ENCODE measurements around the gene GALM. TPM values are rescaled to one million over a fixed set of nuclear protein-coding genes. Genes with fewer than 3 reads are reported as not detected.
A peak's percentile ranks its signal among the peaks of the same experiment; 100 is the strongest.

The GALM gene
- 10 to 100 TPM; 19.9 to 50.0 TPM for total RNA-seq

DNA sequence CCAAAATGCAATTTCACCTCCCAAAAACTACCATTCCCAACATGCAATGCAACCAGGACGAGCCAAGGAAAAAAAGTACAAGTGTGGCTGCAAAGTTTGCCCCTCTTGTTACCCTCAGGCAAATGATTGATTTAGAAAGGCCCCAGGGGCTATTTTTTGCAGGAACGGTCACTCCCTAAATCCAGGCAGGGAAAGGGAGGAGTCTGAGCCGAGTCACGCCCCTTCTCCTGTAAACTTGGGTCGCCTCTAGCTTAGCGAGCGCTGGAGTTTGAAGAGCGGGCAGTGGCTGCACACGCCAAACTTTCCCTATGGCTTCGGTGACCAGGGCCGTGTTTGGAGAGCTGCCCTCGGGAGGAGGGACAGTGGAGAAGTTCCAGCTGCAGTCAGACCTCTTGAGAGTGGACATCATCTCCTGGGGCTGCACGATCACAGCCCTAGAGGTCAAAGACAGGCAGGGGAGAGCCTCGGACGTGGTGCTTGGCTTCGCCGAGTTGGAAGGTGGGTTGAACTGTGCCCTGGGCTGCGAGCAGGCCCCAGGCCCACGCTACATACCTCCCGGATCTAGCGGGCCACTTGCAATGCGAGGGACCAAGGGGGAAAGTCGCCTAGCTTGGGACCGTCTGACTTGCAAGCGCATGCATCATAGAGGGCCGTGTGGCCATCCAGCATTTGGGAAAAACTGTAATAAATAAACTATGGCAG lies at the start of gene GALM:
TSS of gene GALM (plus strand) at position 261 of the 702 bp plus-strand sequence. CDS start at position 309, 48 bp downstream.
- Mint-ChIP-seq H3K27me3 (no peaks in the 10 kb centered on the region), H3K27ac (peak within 1 kb of the TSS; percentile 90 to 92), H3K36me3 (no peaks in the 10 kb centered on the region), H3K4me1 (ENCODE audit: low read depth in 2 of 2) (peaks cover 42 to 56% of the 10 kb centered on the region in 2 donors), H3K4me3 (peak within 1 kb of the TSS; percentile 88), H3K9me3 (no peaks in the 10 kb centered on the region)
- peak; percentile 39 to 44 for ATAC-seq
- DNase-seq (ENCODE audit: low spot score) = no peak

DNA sequence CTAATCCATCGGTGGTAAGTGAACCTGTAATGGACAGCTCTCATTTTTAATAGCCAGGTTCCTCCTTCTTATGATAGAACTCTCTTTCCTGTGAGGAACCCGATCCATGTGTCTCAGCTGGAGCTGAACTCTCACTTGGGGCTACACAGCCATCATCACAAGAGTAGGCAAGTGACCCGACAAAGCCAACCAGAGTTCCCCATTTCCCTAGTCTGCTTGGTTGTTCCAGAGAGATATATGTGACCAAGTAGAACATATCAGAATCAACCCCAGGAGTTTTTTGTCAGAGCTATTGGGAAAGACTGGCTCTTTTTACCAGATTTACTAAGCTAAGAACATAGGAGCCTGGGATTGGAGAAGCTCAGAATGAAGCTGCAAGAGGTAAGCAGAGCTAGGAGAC lies 48.6 kb upstream of the GALM start:
- H3K4me1 Mint-ChIP-seq (ENCODE audit: low read depth in 2 of 2) = peaks cover 9 to 20% of the 10 kb centered on the region in 2 donors
- no peak overlapping the region for H3K4me3 Mint-ChIP-seq
- ATAC-seq = no peak
- H3K27ac Mint-ChIP-seq = peak overlapping the region in 1 of 2 donors; percentile 56
- H3K36me3 Mint-ChIP-seq = no peaks in the 10 kb centered on the region
- DNase-seq (ENCODE audit: low spot score) = no peak
- H3K9me3 Mint-ChIP-seq = no peaks in the 10 kb centered on the region
- peaks cover 0 to 26% of the 10 kb centered on the region in 2 donors for H3K27me3 Mint-ChIP-seq

DNA sequence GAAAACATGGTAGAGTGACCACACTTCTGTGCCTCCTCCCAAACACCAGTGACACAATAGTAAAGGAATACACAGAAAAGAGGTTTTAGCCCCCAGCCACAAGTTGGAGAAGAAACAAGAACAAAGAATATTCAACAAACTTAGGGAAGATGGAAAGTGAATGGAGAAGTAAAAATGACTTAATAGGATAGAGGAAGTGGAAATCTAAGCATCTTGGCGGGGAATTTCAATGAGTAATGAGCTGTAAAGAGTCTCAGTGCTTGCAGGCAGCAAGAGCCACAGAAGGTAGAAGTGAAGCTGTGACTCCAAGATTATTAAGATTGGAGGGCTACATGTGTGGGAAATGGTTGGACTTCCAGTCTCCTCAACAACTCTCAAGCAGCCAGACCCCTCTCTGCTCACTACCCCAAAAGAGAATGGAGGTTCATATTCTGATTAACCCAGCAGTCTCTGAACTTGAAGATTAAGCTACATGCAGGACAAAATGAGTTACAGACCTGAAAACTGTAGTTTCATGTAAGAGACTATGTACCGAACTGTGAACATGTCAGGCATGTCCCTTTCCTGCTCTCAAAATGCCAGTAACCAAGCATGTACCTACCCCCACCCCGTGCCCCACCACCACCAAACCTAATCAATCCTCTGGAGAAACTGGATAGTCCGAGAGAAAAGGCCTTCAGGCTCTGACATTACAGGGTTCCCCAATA lies 46.3 kb upstream of the GALM start:
- Mint-ChIP-seq H3K9me3 (no peaks in the 10 kb centered on the region), H3K27me3 (peaks cover 0 to 22% of the 10 kb centered on the region in 2 donors), H3K27ac (no peak overlapping the region)

DNA sequence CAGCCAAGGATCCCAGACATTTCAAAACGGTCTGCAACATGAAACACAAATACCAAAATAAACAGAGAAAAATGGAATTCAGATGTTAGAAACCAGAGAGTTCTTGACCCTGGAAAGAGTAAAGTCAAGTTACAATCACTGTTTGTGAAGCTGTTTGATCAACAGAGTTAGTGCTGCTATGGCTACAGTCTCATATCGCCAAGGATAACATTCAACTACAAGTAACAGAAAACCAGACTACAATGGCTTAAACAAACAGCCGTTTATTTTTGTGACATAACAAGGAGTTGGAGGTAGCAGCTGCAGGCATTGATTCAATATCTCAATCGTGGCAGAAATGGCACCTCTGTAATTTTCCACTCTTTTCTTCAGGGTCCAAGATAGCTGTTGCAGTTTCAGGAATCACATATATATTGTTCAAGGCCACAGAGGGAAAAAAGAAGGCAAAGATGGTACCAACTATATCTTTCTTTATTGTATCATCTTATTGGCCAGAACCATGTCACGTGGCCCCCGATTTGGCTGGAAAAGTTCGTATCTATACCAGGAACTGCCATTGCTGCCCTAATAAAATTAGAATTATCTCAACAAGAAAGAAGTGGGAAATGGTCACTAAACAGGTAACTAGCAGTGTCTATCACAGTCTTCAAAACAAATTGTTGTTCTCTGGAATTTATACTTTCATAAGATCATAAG lies 45.5 kb upstream of the GALM start:
- DNase-seq (ENCODE audit: low spot score) (no peak), ATAC-seq (no peak)
- Mint-ChIP-seq H3K27ac (no peak overlapping the region), H3K4me3 (no peak overlapping the region), H3K27me3 (peaks cover 0 to 22% of the 10 kb centered on the region in 2 donors), H3K9me3 (no peaks in the 10 kb centered on the region), H3K36me3 (no peaks in the 10 kb centered on the region), H3K4me1 (ENCODE audit: low read depth in 2 of 2) (peaks cover 11 to 12% of the 10 kb centered on the region in 2 donors)

More for the DNA sequence above, 46.3 kb upstream of the GALM start:
- ATAC-seq = no peak
- H3K36me3 Mint-ChIP-seq = no peaks in the 10 kb centered on the region
- peaks cover 6 to 7% of the 10 kb centered on the region in 2 donors for H3K4me1 Mint-ChIP-seq (ENCODE audit: low read depth in 2 of 2)
- no peak for DNase-seq (ENCODE audit: low spot score)
- H3K4me3 Mint-ChIP-seq = no peak overlapping the region

DNA sequence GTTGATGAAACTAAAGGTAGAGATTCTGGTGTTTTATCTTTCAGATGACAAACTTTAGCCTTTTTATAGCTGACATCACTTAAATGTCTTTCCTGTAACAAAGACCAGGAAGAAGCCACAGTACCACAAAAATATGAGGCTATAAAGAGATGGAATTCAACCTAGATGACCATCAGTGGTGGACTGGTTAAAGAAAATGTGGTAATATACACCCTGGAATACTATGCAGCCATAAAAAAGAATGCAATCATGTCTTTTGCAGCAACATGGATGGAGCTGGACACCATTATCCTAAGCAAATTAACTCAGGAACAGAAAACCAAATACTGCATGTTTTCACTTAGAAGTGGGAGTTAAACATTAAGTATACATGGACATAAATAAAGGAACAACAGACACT lies 44.9 kb upstream of the GALM start:
- H3K27me3 Mint-ChIP-seq = peaks cover 0 to 20% of the 10 kb centered on the region in 2 donors
- H3K9me3 Mint-ChIP-seq = no peaks in the 10 kb centered on the region
- ATAC-seq (no peak), DNase-seq (ENCODE audit: low spot score) (no peak)
- no peak overlapping the region for H3K4me3 Mint-ChIP-seq
- peaks cover 12% of the 10 kb centered on the region in 2 donors for H3K4me1 Mint-ChIP-seq (ENCODE audit: low read depth in 2 of 2)
- H3K27ac Mint-ChIP-seq = no peak overlapping the region
- no peaks in the 10 kb centered on the region for H3K36me3 Mint-ChIP-seq

DNA sequence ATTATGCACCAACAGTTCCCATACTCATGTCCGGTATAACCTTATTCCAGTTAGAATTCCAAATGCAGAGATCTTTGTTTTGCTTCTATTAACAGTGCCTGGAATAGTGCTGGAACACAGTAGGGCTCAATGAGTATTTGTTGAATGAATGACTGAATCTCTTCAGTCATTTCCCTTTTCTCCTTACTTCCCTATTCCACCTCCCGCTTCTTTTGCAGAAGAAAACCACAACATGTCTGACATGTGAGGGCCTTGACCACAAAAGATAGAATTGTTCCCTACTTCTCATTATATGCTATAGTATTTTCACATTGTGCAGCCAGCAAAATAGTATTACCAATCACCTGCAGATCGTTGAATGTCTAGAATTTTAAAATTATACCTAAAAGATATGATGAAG lies 43.7 kb upstream of the GALM start:
- ATAC-seq (no peak), DNase-seq (ENCODE audit: low spot score) (no peak)
- Mint-ChIP-seq H3K4me3 (no peak overlapping the region), H3K36me3 (no peaks in the 10 kb centered on the region), H3K27ac (no peak overlapping the region), H3K27me3 (peaks cover 0 to 14% of the 10 kb centered on the region in 2 donors), H3K9me3 (no peaks in the 10 kb centered on the region), H3K4me1 (ENCODE audit: low read depth in 2 of 2) (peaks cover 15 to 18% of the 10 kb centered on the region in 2 donors)

DNA sequence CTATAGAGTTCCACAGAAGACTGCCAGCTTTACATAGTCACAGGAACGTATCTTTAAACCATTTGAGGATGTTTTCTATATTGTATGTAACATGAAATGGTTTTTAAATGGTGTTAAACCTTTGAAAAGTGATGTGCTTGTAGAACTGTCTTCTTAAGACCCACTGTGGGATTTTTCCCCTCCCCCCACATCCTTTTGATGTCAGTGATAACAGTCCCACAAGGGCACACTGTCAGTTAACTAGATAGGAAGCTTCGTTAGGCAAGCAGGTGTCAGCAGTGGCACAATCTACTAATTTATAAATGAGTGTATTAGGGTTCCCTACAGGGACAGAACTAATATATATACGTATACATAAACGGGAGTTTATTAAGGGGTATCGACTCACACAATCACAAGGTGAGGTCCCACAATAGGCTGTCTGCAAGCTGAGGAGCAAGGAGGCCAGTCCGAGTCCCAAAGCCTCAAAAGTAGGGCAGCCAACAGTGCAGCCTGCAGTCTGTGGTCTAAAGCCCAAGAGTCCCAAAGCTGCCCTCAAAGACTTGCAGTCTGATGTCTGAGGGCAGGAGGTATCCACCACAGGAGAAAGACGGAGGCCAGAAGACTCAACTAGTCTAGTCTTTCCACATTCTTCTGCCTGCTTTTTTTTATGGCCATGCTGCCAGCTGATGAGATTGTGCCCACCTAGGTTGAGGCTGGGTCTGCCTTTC lies 39.4 kb upstream of the GALM start:
- peaks cover 0 to 5% of the 10 kb centered on the region in 2 donors for H3K27me3 Mint-ChIP-seq
- H3K27ac Mint-ChIP-seq = peak overlapping the region in 1 of 2 donors; percentile 45
- H3K36me3 Mint-ChIP-seq = peaks cover 5% of the 10 kb centered on the region
- peak in 1 of 2 donors; percentile 48 for ATAC-seq
- peaks cover 15 to 18% of the 10 kb centered on the region in 2 donors for H3K4me1 Mint-ChIP-seq (ENCODE audit: low read depth in 2 of 2)
- no peak overlapping the region for H3K4me3 Mint-ChIP-seq
- peaks cover 3% of the 10 kb centered on the region for H3K9me3 Mint-ChIP-seq
- no peak for DNase-seq (ENCODE audit: low spot score)

DNA sequence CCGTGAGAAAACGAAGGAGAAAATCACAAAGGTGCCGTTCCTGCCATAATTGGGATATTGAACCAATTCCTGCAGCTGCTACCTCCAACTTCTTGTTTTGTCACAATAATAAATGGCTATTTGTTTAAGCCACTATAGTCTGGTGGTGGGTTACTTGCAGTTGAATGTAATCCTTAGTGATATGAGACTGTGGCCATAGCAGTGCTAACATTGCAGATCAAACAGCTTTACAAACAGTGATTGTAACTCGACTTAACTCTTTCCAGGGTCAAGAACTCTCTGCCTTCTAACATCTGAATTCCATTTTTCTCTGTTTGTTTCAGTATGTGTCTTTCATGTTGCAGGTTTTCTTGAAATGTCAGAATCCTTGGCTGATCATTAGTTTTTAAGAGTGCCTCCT lies 38.5 kb upstream of the GALM start:
- Mint-ChIP-seq H3K9me3 (peaks cover 3% of the 10 kb centered on the region), H3K27ac (no peak overlapping the region), H3K4me3 (no peak overlapping the region), H3K36me3 (peaks cover 5% of the 10 kb centered on the region), H3K27me3 (peaks cover 0 to 2% of the 10 kb centered on the region in 2 donors), H3K4me1 (ENCODE audit: low read depth in 2 of 2) (peaks cover 13 to 15% of the 10 kb centered on the region in 2 donors)
- DNase-seq (ENCODE audit: low spot score) (no peak), ATAC-seq (no peak)

DNA sequence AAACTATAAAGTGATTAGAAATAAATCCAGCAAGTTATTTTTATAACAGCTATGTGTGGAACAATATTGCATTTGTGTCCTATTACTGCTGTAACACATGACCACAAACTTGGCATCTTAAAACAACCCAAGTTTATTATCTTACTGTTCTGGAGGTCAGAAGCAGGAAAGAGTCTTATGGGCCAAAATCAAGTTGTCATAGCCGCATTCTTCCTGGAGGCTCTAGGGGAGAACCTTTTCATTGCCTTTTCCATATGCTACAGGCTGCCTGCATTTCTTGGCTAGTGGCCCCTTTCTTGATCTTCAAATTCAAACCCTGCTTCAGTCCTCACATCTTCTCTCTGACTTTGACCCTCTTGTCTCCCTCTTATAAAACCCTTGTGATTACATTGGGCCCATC lies 36.2 kb upstream of the GALM start:
- Mint-ChIP-seq H3K4me3 (no peak overlapping the region), H3K36me3 (peaks cover 5% of the 10 kb centered on the region), H3K27ac (no peak overlapping the region), H3K4me1 (ENCODE audit: low read depth in 2 of 2) (peaks cover 13 to 20% of the 10 kb centered on the region in 2 donors), H3K27me3 (no peaks in the 10 kb centered on the region), H3K9me3 (peaks cover 3% of the 10 kb centered on the region)
- DNase-seq (ENCODE audit: low spot score) = no peak
- no peak for ATAC-seq

DNA sequence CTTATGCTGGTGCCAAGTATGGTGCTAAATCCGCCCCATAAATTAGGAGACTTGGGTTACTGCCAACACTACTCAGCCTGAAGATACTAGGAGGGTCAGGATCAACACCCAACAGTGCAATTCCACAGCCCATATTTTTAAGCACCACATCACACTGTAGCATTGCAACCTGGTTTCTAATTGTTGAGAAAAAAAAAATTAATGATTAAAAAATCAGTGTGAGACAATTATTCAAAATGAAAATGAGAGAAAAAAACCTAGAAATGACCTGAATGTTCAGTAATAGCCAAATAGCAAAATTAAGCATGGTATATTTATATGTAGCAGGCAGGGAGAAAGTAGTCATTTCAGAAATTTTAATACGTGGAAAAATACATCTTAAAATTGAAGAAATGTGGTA lies 33.9 kb upstream of the GALM start:
- DNase-seq (ENCODE audit: low spot score) (no peak), ATAC-seq (no peak)
- peaks cover 3% of the 10 kb centered on the region for H3K9me3 Mint-ChIP-seq
- no peaks in the 10 kb centered on the region for H3K27me3 Mint-ChIP-seq
- no peak overlapping the region for H3K4me3 Mint-ChIP-seq
- H3K4me1 Mint-ChIP-seq (ENCODE audit: low read depth in 2 of 2) = peaks cover 4 to 12% of the 10 kb centered on the region in 2 donors
- no peak overlapping the region for H3K27ac Mint-ChIP-seq
- peaks cover 5% of the 10 kb centered on the region for H3K36me3 Mint-ChIP-seq

DNA sequence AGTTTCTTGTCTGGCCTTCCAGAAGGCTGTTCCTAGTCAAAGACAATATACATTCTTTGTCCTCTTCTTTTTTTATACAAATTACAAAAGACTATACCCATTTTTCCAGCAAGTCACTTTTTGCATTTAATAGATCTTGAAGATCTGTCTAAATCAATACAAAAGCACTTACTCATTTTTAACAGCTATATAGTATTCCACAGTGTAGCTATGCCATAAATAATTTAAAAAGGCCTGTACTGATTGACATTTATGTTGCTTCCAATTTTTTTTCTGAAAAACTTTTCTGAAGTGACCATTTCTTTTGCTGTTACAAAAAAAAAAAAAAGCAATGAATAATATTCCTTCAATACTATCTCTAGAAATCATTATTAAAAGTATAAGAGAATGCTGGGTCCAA lies 32.9 kb upstream of the GALM start:
- ATAC-seq (no peak), DNase-seq (ENCODE audit: low spot score) (no peak)
- Mint-ChIP-seq H3K27me3 (no peaks in the 10 kb centered on the region), H3K9me3 (peaks cover 3% of the 10 kb centered on the region), H3K36me3 (peaks cover 5% of the 10 kb centered on the region), H3K4me1 (ENCODE audit: low read depth in 2 of 2) (peaks cover 4 to 13% of the 10 kb centered on the region in 2 donors), H3K27ac (no peak overlapping the region), H3K4me3 (no peak overlapping the region)

DNA sequence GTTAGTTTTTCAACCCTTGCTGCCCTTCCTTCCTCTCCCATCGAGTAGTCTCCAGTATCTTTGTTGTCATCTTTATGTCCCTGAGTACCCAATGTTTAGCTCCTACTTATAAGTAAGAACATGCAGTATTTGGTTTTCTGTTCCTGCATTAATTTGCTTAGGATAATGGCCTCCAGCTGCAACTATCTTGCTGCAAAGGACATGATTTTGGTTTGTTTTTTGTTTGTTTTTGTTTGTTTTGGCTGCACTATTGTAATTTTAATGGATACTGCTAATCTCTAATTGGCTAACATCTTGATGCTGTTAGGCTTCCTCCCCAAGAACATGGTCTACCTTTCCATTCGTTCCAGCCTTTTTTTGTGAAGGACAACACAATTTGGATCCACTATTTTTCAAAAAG lies 32.0 kb upstream of the GALM start:
- H3K4me1 Mint-ChIP-seq (ENCODE audit: low read depth in 2 of 2) = peaks cover 4 to 13% of the 10 kb centered on the region in 2 donors
- H3K36me3 Mint-ChIP-seq = peaks cover 5% of the 10 kb centered on the region
- no peak overlapping the region for H3K4me3 Mint-ChIP-seq
- DNase-seq (ENCODE audit: low spot score) (no peak), ATAC-seq (no peak)
- H3K27ac Mint-ChIP-seq = no peak overlapping the region
- H3K27me3 Mint-ChIP-seq = no peaks in the 10 kb centered on the region
- peaks cover 3% of the 10 kb centered on the region for H3K9me3 Mint-ChIP-seq

DNA sequence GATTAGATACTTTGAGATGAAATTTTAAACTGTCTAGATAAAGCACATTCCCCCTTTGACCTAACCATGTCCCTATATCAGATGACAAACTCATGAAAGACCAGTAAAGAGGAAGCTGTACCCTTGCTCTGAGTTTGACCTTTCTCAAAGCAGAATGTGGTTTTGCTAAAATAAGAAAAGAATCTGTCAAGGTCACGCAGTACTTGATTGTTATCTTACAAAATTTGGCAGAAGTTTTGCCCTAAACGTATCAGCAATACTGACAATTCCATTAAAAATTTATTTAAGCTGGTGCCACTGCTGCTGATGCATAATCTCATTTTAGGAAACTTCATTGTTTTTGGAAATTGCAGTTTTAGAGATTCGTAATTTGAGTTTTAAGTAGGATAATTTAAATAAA lies 31.2 kb upstream of the GALM start:
- Mint-ChIP-seq H3K36me3 (peaks cover 5% of the 10 kb centered on the region), H3K4me1 (ENCODE audit: low read depth in 2 of 2) (peaks cover 4 to 13% of the 10 kb centered on the region in 2 donors), H3K27ac (no peak overlapping the region), H3K27me3 (no peaks in the 10 kb centered on the region), H3K4me3 (no peak overlapping the region), H3K9me3 (peaks cover 3% of the 10 kb centered on the region)
- no peak for DNase-seq (ENCODE audit: low spot score)
- no peak for ATAC-seq
